Measurements from ENCODE around the gene HMSD.

HMSD gene

DNA sequence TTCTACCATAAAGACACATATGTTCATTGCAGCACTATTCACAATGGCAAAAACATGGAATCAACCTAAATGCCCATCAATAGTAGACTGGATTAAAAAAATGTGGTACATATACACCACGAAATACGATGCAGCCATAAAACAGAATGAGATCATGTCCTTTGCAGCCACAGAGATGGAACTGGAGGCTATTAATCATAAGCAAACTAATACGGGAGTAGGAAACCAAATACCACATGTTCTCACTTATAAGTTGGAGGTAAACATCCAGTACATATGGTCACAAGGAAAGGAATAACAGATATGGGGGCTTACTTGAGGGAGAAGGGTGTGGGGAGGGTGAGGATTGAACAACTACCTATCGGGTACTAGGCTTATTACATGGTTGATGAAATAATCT, 7.7 kb downstream of the HMSD start:
- DNase-seq (ENCODE audit: low spot score) = no peak

DNA sequence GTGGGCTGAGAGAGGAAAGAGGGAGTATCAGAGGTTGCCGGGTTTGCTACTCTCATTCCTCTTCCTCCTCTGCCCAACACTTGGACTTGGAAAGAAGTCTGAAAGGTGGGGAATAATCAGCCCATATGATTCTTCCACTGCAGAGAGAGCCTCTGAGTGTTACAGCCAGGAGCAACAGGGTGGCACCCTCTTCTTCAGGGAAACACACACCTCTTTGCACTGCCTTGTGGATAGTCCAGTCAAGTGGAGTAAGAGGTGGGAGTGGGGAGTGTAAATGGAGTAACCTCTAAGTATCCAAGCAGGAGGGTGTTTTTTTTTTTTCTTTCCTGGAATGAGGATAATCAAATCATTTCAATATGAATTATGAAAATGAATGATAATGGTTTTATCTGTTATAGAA, 11.8 kb downstream of the HMSD start:
- no peak for DNase-seq (ENCODE audit: low spot score)

DNA sequence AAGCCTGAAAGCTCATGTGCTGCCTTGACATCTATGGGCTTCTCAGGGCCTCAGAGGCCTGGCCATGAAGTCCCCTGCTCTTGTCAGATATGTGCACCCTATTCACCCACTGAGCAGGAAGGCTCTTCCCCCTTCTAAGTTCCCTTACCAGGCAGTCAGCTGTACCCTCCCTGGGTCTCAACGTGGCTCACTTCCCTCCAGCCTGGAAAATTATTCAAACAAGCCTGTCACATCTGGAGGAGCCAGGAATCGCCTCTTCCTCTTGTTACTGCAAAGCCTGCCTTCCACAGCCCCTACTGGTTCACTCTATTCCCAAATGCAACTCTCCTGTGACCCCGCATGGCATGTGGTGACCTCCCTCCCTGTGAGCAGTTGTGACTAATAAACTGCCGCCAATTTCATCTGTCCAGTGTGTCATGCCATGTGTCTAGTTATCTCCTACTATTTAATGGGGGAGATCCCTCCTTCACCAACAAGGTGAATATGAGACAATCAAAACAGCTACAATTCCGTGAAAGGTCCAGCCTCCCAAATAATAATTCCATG, 12.4 kb downstream of the HMSD start:
- DNase-seq (ENCODE audit: low spot score) = no peak

DNA sequence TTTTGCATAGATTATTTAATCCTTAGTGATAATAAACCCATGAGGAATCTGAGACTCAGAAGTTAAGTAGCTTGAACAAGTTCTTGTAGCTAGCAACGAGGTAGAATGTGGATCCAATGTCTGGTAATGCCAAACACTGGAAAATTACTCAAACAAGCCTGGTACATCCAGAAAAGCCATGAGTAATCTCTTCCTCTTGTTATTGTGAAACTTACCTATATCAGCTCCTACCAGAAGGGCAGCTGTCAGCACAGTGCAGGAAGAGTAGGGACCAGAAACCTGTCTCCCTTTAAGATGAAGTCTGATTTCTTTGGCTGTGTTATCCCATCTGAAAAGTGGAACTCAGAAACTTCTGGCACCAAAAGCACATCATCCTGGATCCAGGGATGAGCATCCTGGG, 13.0 kb downstream of the HMSD start:
- no peak for DNase-seq (ENCODE audit: low spot score)

DNA sequence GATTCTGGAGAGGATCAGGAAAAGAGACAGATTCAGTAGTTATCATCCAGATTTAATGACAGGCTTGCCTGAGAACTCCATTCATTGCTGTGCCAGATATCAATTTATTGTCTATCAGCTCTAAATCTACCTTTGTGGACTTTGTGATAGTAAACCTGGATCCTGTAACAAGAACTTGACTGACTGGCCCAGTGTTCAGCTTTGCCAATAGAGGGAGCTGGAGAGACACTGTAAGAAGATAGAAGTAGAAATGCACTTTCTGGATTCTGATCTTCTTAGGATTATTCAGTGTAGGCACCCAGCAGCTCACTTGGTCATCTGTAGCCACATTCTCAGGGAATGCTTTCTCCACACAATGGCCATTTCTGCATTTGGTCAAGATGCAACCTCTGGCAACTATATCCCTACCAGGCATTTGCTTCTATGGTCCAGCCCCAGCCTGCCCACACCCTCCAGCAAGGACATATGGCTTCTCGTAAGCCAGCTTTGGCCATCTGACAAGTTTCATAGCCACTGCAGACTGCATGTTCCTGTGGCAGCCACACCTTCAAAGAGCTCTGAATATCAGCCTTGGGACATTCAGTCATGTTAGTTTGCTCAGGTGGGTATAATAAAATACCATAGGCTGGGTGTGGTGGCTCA, 14.6 kb downstream of the HMSD start:
- peak; percentile 78 for DNase-seq (ENCODE audit: low spot score)

DNA sequence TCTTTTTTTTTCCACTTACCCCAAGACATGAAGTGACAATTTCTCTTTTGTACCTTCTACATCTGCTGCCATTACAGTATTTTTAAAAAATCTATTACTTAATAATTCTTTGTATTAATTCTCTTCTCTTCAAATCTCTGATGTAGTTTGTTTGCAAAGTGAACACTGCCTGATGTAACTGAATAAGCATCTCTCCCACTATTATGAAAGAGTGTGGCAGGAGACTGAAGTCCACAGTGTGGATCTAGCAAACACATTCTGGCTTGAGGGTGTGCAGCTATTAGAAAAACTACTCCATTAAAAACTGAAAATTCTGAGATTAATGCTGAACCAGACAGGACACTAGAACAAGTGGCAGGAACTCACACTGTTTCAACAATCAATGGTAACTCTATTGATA, 15.8 kb downstream of the HMSD start:
- no peak for DNase-seq (ENCODE audit: low spot score)

DNA sequence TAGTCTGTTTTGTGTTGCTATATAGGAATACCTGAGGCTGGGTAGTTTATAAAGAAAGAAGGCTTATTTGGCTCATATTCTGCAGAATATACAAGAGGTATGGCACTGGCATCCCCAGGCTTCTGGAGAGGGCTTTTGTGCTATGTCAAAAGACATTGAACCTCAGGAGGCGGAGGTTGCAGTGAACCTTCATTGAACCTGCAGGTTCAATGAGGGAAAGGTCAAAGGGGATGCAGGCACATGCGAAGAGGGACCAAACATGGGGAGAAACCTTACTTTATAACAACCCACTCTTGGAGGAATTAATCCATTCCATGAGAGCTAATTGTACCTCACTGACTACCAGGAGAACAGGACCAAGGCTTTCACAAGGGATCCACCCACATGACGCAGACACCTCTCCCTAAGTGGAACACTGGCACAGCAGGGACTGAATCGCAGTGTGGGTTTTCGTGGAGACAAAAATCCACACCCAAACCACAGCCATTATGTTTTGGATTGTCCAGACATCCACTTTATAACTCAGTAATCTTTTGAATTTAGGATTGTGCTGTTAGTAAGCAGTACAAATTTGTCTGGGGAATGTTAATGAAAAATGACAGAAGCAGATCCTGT, 16.7 kb downstream of the HMSD start:
- DNase-seq (ENCODE audit: low spot score) = no peak

DNA sequence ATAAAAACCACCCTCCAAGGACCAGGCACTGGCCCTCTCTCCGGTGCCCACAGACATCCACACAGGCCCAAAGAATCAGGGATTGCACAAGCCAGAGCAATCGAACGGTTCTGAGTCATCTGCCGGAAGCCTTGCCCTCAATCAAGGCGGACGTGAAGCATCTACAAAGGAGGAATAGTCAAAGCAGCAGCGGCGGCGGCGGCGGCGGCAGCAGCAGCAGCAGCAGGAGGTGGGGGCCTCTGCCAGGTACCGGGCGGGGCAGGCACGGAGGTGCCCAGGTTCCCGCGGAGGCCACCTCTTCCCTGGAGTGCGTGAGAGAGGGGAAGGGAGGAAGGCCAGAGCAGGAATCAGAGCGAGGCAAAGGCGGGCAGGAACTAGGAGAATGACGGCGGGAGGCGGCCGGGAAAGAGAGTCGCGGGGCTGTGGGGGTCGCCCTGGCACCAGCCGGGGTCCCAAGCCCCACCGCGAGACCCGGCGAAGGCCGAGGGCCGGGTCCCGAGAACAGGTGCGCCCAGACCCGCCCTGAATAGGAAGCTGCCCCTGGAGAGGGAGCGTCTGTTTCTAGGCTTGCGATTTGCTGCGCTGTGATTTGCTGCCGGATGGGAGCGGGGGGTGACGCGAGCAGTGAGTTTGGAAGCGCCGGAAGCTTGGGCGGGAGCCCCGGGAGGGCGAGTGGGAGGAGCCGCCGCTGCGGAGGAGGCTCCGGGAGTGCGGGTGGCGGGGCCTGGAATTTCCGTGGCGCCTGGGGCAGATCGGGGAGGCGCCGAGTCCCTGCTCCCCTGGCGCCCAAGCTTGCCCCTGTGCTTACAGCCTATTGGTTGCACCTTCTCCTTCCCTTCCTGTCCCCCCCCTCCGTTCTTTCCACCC, 21.1 kb downstream of the HMSD start, which contains the start of gene SERPINB8:
TSS of gene SERPINB8 (plus strand) at position 140 of the 867 bp plus-strand sequence. CDS start 8,228 bp downstream, outside the sequence.
- peak; percentile 93 for DNase-seq (ENCODE audit: low spot score)

DNA sequence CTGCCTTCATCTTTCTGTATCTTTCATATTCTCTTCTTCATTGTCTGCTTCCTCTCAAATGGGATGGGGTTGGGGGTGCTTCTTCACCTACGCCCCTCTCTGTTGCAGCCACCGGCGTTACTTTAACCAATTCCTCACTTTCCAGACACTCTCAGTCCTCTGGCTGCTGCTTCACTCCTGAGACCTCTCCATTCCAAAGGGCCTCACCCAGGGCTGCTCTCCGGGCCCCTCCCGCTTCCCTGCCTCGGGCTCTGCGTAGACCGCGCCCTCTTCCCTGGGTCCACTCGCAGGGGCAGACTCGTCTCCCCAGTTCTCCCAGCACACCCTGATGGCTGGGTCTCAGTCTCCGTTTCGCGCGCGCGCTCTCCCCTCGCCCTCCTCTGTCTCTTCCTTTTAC, 21.7 kb downstream of the HMSD start:
- DNase-seq (ENCODE audit: low spot score) = no peak

DNA sequence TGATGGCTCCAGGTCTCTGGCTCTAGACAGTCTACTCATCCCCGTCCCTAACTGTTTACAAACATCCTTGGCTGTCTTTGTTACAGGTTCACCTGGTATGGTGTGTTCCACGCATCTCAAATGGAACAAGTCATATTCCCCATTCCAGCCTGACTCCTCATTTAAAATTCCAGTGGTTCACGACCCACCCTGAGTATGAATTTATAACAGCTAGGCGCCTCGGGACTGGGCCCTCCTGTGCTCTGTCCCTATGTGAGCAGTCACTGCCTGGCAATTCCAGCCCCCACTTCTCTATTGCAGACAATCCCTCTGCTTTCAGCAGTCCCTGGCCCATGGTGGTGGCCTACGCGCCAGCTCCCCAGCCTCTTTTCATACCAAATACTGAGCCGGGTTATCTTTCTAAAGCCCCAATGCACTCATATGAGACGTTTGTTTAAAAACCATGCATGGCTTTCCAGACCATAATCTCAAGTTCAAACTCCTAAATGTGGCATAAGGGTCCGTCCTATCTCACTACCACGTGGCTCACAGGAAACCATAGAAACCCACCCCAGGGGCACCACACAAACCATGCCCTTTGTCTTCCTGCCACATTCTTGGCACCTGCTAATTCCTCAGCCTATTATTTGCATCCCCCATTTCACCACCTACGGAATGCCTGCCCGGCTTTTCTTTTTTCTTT, 22.4 kb downstream of the HMSD start:
- DNase-seq (ENCODE audit: low spot score) = peak; percentile 56

DNA sequence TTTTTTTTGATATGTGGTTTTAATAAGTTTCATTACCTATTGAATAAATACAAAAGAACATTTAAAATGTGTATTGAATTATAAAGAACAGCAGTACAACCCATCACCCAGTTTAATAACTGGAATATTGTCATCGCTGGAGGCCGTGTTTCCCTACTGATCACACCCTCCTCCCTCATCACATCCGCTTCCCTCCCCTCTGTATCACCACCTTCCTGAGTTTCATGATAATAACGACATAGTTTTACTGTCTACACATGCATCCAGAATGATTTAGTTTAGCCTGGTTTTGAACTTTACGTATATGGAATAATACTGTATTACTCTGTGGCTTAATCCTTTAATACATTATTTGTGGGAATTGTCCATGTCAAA, 22.9 kb downstream of the HMSD start:
- no peak for DNase-seq (ENCODE audit: low spot score)

DNA sequence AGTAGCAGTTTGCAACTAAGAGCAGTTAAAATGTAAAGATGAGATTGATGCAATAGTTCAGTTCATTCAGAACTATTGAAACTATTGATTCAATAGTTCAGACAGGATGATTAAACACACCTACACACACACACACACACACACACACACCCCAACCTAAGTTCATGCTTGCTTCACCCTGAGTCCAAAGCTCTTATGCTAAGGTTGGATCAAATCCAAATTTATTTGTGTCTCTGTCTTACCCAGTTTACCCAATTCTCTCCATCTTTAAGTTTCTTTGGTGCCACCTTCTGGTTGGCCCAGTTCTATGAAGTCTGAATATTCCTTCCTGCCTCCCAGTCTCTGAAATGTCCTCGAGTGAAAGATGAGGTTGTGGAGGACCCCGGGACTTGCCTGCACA, 25.9 kb downstream of the HMSD start:
- peak; percentile 81 for DNase-seq (ENCODE audit: low spot score)

DNA sequence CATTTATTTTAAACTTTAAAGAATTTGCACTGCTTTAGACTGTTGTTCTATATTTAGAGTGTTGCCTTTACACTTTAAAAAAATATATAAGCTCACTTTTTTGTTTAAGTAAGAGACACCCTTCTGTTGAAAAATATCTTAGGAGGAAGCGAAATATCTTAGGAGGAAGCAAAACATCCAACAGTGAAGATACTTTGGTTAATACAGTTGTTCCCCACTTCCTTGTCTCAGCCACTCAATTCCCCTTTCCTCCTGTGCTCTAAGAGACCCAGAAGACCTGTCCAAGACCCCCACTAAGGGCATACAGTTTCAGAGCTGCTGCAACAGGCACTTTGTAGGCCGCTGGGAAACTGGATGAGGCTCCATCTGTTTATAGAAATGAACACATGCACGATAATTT, 26.5 kb downstream of the HMSD start:
- peak; percentile 73 for DNase-seq (ENCODE audit: low spot score)

DNA sequence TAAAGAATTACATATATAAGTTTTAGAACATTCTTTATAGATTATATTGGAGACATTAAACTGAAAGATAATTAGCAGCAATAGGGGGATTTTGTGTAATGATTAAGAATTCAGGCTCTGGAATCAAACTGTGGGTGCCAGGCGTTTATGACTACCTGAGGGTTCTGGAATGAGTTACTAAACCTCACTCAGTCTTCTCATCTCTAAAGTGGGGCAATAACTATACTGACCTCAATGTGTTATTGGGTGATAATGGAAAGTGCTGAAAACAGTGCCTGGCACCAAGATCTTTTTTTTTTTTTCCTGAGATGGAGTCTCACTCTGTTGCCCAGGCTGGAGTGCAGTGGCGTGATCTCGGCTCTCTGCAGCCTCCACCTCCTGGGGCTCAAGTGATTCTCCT, 27.9 kb downstream of the HMSD start:
- DNase-seq (ENCODE audit: low spot score) = no peak

DNA sequence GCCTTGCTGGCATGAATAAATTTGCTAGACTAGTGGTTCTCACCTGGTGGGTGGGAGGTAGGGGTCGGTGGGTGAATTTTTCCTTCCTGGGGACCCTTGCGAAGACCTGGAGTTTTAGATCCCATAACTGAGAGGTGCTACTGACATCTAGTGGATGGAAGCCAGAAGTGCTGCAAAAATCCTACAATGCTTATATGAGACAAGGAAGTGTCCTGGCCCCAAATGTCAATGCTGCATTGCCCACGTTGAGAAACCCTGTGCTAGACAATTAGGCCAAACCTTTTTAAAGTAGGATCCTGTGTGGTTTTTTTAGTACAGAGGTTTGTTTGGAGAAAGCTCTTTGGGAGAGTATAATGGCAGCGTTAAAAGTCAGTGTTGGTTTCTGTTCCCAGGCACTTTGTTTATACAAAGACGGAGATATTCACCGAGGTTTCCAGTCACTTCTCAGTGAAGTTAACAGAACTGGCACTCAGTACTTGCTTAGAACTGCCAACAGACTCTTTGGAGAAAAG, 30.4 kb downstream of the HMSD start:
- peak; percentile 85 for DNase-seq (ENCODE audit: low spot score)

DNA sequence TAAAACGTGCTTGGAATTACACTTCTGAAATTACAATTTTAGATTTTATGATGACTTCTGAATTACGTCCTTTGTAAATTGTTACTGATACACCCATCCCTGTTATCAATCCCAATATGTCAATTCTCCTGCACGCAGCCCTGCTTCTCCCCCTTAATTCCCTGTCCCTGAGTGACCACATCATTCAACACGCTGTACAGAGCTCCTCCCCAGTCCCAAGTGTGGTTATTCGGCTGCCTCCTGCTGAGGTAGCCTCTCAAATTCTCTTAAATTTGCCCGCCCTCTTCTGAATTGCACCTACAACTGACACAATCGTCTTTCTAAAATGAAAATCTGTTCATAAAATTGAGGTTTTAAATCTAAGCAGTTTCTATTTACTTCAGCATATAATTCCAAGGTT, 30.9 kb downstream of the HMSD start:
- no peak for DNase-seq (ENCODE audit: low spot score)

DNA sequence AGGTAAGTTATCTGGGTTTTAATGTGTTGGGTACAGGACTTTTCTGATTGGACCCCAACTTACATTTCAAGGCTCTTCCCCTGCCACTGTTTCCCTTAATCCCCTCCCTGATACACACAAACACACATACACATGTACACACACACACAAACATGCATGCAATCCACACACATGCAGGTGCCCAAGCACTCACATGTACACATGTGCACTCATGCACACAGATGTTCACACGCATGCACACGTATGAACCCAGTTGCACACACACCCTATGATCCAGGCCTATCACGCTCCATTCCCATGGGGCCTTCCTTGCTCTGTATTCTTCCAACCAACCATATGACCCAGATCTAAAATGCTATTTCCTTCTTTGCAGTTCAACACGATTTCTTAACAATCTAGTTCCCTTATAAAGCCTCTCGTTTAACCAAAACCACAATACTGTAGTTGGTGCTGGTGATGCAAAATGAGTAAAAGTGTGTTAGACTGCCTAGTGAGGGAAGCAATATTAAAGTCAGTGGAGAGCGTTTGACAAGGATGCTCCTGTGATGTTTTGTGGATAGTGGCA, 31.9 kb downstream of the HMSD start:
- DNase-seq (ENCODE audit: low spot score) = peak; percentile 47

DNA sequence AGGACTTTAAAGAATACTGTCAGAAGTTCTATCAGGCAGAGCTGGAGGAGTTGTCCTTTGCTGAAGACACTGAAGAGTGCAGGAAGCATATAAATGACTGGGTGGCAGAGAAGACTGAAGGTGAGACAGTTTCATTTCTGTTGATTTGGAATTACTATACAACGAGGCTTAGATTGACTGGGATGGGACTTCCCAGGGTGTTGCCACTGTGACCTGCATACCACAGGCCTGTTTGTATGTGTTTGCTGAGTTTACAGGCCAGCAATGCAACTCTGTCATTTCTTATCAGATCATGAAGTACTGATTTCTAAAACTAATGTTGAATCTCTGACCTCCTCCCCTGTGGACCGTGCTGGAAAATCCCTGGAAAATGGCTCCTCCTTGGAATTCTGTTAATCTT, 32.6 kb downstream of the HMSD start:
- no peak for DNase-seq (ENCODE audit: low spot score)

DNA sequence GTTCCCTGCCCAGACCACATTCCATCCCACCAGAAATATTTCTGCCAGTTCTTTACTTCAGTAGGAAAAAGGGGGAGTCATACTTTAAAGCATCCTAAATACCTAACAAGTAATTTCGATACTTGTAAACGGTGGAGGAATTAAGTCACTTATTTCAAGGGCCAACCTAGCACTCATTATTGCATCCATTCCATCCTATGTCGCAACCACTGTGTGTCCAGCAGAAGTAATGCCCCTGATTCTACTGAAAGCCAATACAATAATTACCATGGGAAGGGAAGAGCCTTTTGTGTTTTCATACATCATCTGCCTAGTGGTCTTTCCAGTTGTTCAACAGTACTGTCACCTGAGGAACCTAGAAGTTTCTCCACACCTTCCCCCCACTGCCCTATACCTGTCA, 33.3 kb downstream of the HMSD start:
- DNase-seq (ENCODE audit: low spot score) = no peak

DNA sequence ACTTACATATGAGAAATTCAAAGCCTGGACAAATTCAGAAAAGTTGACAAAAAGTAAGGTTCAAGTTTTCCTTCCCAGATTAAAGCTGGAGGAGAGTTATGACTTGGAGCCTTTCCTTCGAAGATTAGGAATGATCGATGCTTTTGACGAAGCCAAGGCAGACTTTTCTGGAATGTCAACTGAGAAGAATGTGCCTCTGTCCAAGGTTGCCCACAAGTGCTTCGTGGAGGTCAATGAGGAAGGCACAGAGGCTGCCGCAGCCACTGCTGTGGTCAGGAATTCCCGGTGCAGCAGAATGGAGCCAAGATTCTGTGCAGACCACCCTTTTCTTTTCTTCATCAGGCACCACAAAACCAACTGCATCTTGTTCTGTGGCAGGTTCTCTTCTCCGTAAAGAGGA, 37.8 kb downstream of the HMSD start:
- no peak for DNase-seq (ENCODE audit: low spot score)

DNA sequence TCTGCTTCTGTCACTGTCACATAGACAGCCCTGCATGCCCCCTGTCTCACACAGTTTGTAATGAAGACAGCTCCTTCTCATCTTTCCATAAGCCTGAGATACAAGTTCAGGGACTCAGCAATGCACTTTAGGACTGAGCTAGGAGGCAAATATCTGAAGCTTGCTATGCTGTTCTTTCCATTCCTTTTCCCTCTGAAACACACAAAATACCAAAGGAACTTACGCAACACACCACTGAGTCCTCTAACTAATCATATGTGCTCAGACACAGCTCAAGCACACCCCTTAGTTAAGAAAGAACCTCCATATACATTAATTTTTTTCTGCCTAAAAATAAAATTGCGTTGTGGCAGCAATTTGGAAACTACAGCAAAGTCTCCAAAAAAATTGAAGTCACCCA, 38.6 kb downstream of the HMSD start:
- DNase-seq (ENCODE audit: low spot score) = no peak

DNA sequence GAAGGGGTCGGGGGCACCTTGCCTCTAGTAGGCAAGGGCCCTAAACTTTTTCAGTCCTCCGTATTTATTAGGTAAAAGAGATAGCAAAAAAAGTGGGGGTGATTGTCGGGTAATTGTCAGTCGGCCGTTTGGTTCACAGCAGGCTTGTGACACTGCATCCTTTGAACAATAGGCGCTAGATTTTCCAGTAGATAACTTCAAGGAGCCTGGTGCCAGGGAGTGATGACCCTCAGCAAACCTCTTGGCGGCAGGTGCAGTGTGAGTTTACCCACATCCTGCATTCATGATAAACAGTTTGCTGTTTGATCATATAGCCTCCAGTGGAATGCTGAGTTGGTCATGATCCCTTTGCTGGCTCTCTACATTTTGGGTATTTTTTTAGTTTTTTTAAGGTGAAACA, 43.6 kb downstream of the HMSD start:
- DNase-seq (ENCODE audit: low spot score) = no peak

Measured in pons (tissue), 1 donor.